ENCODE measurements around the gene S100P. TPM values are rescaled to one million over a fixed set of nuclear protein-coding genes. Genes with fewer than 3 reads are reported as not detected.

Gene S100P
- total RNA-seq, 2 donors from 2014 or later: 7.3 to 21.9 TPM

- Histone ChIP-seq H3K9me3 (no peaks in the 10 kb centered on the region), H3K27ac (no peak overlapping the region), H3K27me3 (replicated peaks; ENCODE audit: insufficient read depth) (no peaks in the 10 kb centered on the region), H3K4me3 (no peak overlapping the region), H3K36me3 (no peaks in the 10 kb centered on the region), H3K4me1 (replicated peaks) (peaks cover 9% of the 10 kb centered on the region)
- WGBS: 85% methylated on average over 9 of the region's 9 CpGs
- TF ChIP-seq CTCF (IDR thresholded peaks at IDR 0.05) (no peak), POLR2A (IDR thresholded peaks at IDR 0.05) (no peak), POLR2AphosphoS5 (IDR thresholded peaks at IDR 0.05) (no peak)
- intact Hi-C loops (cut with DNase I): no loop called here
- DNase-seq (ENCODE audit: low spot score): no peak
Measured at GRCh38 chr4:6681191-6681590, 12.5 kb upstream of the S100P start.

- DNase-seq (ENCODE audit: low spot score): no peak
- no peaks in the 10 kb centered on the region for H3K9me3 ChIP-seq
- no peak for TF ChIP-seq POLR2A (IDR thresholded peaks at IDR 0.05)
- TF ChIP-seq CTCF (IDR thresholded peaks at IDR 0.05): no peak
- TF ChIP-seq POLR2AphosphoS5 (IDR thresholded peaks at IDR 0.05): no peak
- no peak overlapping the region for H3K27ac ChIP-seq
- no peaks in the 10 kb centered on the region for H3K4me1 ChIP-seq (replicated peaks)
- intact Hi-C loops (cut with DNase I): no loop called here
- WGBS: 88% methylated on average over 11 of the region's 11 CpGs
- H3K4me3 ChIP-seq: no peak overlapping the region
- no peaks in the 10 kb centered on the region for H3K27me3 ChIP-seq (replicated peaks; ENCODE audit: insufficient read depth)
- no peaks in the 10 kb centered on the region for H3K36me3 ChIP-seq
Measured at GRCh38 chr4:6682862-6683590, 10.7 kb upstream of the S100P start.

GRCh38 chr4:6684656-6685055 is 9.0 kb upstream of the S100P start:
- no peaks in the 10 kb centered on the region for H3K36me3 ChIP-seq
- peaks cover 12% of the 10 kb centered on the region for H3K4me1 ChIP-seq (replicated peaks)
- intact Hi-C loops (cut with DNase I): no loop called here
- TF ChIP-seq POLR2AphosphoS5 (IDR thresholded peaks at IDR 0.05): no peak
- no peak for TF ChIP-seq POLR2A (IDR thresholded peaks at IDR 0.05)
- TF ChIP-seq CTCF (IDR thresholded peaks at IDR 0.05): no peak
- no peak overlapping the region for H3K4me3 ChIP-seq
- 91% methylated on average over 11 of the region's 11 CpGs for WGBS
- H3K9me3 ChIP-seq: no peaks in the 10 kb centered on the region
- no peak for DNase-seq (ENCODE audit: low spot score)
- H3K27me3 ChIP-seq (replicated peaks; ENCODE audit: insufficient read depth): no peaks in the 10 kb centered on the region
- no peak overlapping the region for H3K27ac ChIP-seq

- 79% methylated on average over 4 of the region's 4 CpGs for WGBS
- intact Hi-C loops (cut with DNase I): no loop called here
Measured at GRCh38 chr4:6686104-6686787, 7.4 kb upstream of the S100P start.

More at GRCh38 chr4:6686104-6686787, 7.4 kb upstream of the S100P start:
- Histone ChIP-seq H3K9me3 (no peaks in the 10 kb centered on the region), H3K4me1 (replicated peaks) (peaks cover 14% of the 10 kb centered on the region), H3K27ac (no peak overlapping the region), H3K27me3 (replicated peaks; ENCODE audit: insufficient read depth) (no peaks in the 10 kb centered on the region), H3K36me3 (no peaks in the 10 kb centered on the region), H3K4me3 (no peak overlapping the region)
- no peak for DNase-seq (ENCODE audit: low spot score)
- TF ChIP-seq CTCF (IDR thresholded peaks at IDR 0.05): no peak
- TF ChIP-seq POLR2A (IDR thresholded peaks at IDR 0.05): no peak
- no peak for TF ChIP-seq POLR2AphosphoS5 (IDR thresholded peaks at IDR 0.05)

Data from prostate gland (tissue), 2 donors.